Placental pericyte (primary cell): ENCODE results near the gene FAM221A. TPM values are rescaled to one million over a fixed set of nuclear protein-coding genes. Genes with fewer than 3 reads are reported as not detected.

Experiments
- small RNA-seq: library from RNA; depleted of rRNA; stranded (forward); fragments of <200 nt; gene quantifications from one replicate; pipeline ENCODE3, GENCODE V24; 2012; ENCODE audit warnings: low replicate concordance
- total RNA-seq: library from RNA; depleted of rRNA; stranded (reverse); fragments of >200 nt; gene quantifications from 2 replicates; pipeline ENCODE4 v1.2.3, GENCODE V29; 2012

The FAM221A gene, protein sequence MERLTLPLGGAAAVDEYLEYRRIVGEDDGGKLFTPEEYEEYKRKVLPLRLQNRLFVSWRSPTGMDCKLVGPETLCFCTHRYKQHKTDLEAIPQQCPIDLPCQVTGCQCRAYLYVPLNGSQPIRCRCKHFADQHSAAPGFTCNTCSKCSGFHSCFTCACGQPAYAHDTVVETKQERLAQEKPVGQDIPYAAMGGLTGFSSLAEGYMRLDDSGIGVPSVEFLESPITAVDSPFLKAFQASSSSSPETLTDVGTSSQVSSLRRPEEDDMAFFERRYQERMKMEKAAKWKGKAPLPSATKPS
- 1.0 and 1.1 TPM in 2 replicates for total RNA-seq

DNA sequence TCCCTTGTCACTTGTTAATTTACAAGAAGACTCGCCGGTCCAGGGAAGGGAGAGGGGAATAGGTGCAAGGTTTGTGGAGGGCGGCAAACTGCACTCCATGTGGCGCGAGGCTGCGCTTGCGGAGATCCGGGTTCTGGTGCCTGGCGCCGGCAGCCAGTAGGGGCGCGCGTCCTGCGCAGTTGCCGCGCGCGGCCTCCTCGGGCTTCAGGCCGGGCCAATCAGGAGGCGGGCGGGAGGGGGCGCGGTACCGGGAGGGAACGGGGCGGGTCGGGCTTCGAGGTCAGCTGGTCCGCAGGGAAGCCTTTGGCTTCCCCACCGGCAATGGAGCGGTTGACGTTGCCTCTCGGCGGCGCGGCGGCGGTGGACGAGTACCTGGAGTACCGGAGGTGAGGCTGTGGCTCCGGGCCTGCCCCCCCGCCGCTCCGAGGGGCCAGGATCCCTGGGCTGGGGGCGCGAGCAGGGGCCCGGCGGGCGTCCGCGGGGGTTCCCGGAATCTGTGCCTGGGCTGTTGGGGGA, at the start of gene FAM221A:
TSS of gene FAM221A (plus strand) at position 302 of the 516 bp plus-strand sequence. CDS start at position 322, 20 bp downstream.

DNA sequence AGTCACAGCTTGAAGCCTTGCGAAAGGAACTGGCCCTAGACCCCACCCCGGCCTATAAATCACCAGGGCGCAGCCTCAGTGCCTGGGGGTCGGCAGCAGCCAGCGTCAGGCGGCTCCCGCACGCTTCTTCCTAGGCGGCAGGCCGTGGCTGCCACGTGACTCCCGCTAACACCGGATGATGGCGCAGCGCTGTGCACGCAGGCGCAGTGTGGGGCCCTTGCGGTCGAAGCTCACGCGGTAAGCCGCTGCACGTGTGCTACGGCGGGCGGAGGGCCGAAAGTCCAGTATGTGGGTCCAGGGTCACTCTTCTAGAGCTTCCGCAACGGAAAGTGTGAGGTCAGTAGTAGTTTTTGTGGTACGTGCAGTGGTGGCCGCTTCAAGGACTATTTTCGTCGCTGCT, 30.0 kb downstream of the FAM221A start, which contains the start of gene STK31:
TSS of gene STK31 (plus strand) at position 220 of the 400 bp plus-strand sequence. CDS start at position 287, 67 bp downstream.

Small RNA genes lying within 50 kb of the gene (small RNA-seq; reads per million reads assigned to genes)
- gene AC006026.2, result not detected

Other genes with a start within 250 kb of the FAM221A start
- gene IGF2BP3, start 209.7 kb upstream of the FAM221A start, total RNA-seq, result 88.4 and 180 TPM in 2 replicates
- gene TRA2A, start 148.2 kb upstream of the FAM221A start, total RNA-seq, result 32.6 and 50.3 TPM in 2 replicates
- gene CCDC126, start 82.8 kb upstream of the FAM221A start, total RNA-seq, result 4.4 and 10.7 TPM in 2 replicates
- gene STK31, start 30.0 kb downstream of the FAM221A start, total RNA-seq, result not detected in 2 replicates